ENCODE data around the gene PPA1.
"Not testable (repeated sequence)": the region's sequence is repeated elsewhere in the genome, so short reads cannot be mapped to it uniquely, and the experiment has no call there.

Gene PPA1

GRCh38 chr10:70190102-70190501 lies 43.1 kb downstream of the PPA1 start:
- no peak for TF ChIP-seq CTCF (IDR thresholded peaks at IDR 0.05; ENCODE audit: unreplicated experiment in 3 of 3)
- Mint-ChIP-seq H3K27me3 (ENCODE audit: low read depth) (peaks cover 6% of the 10 kb centered on the region), H3K4me1 (peaks cover 14% of the 10 kb centered on the region), H3K9me3 (no peaks in the 10 kb centered on the region), H3K36me3 (ENCODE audit: low read depth) (no peaks in the 10 kb centered on the region), H3K4me3 (no peak overlapping the region), H3K27ac (no peak overlapping the region)

- no peak for TF ChIP-seq CTCF (IDR thresholded peaks at IDR 0.05; ENCODE audit: unreplicated experiment in 3 of 3)
- no peak overlapping the region for H3K4me3 Mint-ChIP-seq
Observed at GRCh38 chr10:70188768-70189167, 44.5 kb downstream of the PPA1 start.

GRCh38 chr10:70186571-70186970 lies 46.7 kb downstream of the PPA1 start:
- Mint-ChIP-seq H3K9me3 (peaks cover 2% of the 10 kb centered on the region), H3K27ac (no peak overlapping the region), H3K4me1 (peaks cover 4% of the 10 kb centered on the region), H3K4me3 (no peak overlapping the region), H3K27me3 (ENCODE audit: low read depth) (peaks cover 22% of the 10 kb centered on the region), H3K36me3 (ENCODE audit: low read depth) (no peaks in the 10 kb centered on the region)
- TF ChIP-seq CTCF (IDR thresholded peaks at IDR 0.05; ENCODE audit: unreplicated experiment in 3 of 3): no peak

More at GRCh38 chr10:70188768-70189167, 44.5 kb downstream of the PPA1 start:
- Mint-ChIP-seq H3K9me3 (peaks cover under 1% of the 10 kb centered on the region), H3K4me1 (peaks cover 14% of the 10 kb centered on the region), H3K27me3 (ENCODE audit: low read depth) (peaks cover 14% of the 10 kb centered on the region), H3K36me3 (ENCODE audit: low read depth) (no peaks in the 10 kb centered on the region), H3K27ac (no peak overlapping the region)

- H3K4me3 Mint-ChIP-seq: no peak overlapping the region
- no peaks in the 10 kb centered on the region for H3K36me3 Mint-ChIP-seq (ENCODE audit: low read depth)
- TF ChIP-seq CTCF (IDR thresholded peaks at IDR 0.05; ENCODE audit: unreplicated experiment in 3 of 3): no peak
- no peaks in the 10 kb centered on the region for H3K4me1 Mint-ChIP-seq
- H3K27ac Mint-ChIP-seq: no peak overlapping the region
- peaks cover 23% of the 10 kb centered on the region for H3K27me3 Mint-ChIP-seq (ENCODE audit: low read depth)
- peaks cover 2% of the 10 kb centered on the region for H3K9me3 Mint-ChIP-seq
Observed at GRCh38 chr10:70186090-70186489, 47.1 kb downstream of the PPA1 start.

GRCh38 chr10:70183304-70183703 lies 49.9 kb downstream of the PPA1 start:
- H3K4me1 Mint-ChIP-seq: no peaks in the 10 kb centered on the region
- peaks cover 8% of the 10 kb centered on the region for H3K9me3 Mint-ChIP-seq
- no peak for TF ChIP-seq CTCF (IDR thresholded peaks at IDR 0.05; ENCODE audit: unreplicated experiment in 3 of 3)
- H3K36me3 Mint-ChIP-seq (ENCODE audit: low read depth): no peaks in the 10 kb centered on the region
- H3K27ac Mint-ChIP-seq: no peak overlapping the region
- peaks cover 26% of the 10 kb centered on the region for H3K27me3 Mint-ChIP-seq (ENCODE audit: low read depth)
- no peak overlapping the region for H3K4me3 Mint-ChIP-seq

- H3K27ac Mint-ChIP-seq; H3K9me3 Mint-ChIP-seq; H3K4me3 Mint-ChIP-seq; H3K4me1 Mint-ChIP-seq; H3K36me3 Mint-ChIP-seq (ENCODE audit: low read depth): not testable (repeated sequence)
- H3K27me3 Mint-ChIP-seq (ENCODE audit: low read depth): peaks cover 26% of the 10 kb centered on the region
Observed at GRCh38 chr10:70179209-70179608, 54.0 kb downstream of the PPA1 start.
